HG03135 (cell line): ENCODE results near the gene SHE.
"Not testable (repeated sequence)": the region's sequence is repeated elsewhere in the genome, so short reads cannot be mapped to it uniquely, and the experiment has no call there.

Experiments used
- ATAC-seq: cut with Tn5 transposase; IDR thresholded peaks from one replicate; pipeline ENCODE4 v1.9.1; 2021; ENCODE audit warnings: mild to moderate bottlenecking, moderate library complexity; ENCODE audit not compliant: unreplicated experiment

SHE gene

DNA sequence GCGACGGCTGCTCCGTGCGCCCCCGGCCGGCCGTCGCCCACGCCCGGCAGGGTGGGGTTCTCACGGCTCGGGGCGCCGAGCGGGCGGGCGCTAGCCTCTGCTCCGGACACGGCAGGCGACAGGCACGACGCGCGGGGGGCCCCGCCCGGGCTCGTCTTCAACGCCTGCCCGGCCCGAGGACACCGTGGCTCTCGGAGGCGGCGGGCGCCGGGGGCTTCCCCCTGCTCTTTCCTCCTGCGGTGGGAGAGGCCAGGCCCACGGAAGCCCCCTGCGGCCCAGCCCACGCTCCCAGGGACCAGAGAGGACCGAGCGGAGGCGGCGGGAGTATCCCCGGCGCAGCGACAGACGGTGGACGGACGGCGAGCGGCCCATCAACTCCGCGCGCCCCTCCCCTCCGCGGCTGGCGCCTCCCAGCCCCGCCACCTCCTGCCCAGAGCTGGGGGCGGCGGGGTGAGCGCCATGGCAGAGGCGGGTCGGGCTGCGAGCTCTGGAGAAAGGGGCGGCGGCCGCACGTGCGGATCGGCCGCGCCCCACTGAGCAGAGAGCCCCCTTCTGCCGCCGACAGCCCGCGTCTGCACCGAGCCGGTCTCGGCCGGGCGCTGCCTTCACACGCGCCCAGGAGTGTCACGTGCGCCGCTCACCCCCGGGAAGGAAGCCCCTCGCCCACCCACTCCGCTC lies at the start of gene SHE, which contains the start of gene TDRD10:
TSS of gene SHE (minus strand) at position 347 of the 678 bp plus-strand sequence. CDS start 386 bp downstream, outside the sequence.
TSS of gene TDRD10 (plus strand) at position 154 of the 678 bp plus-strand sequence. CDS start 4,685 bp downstream, outside the sequence.
- ATAC-seq: no peak

GRCh38 chr1:154551474-154551873 lies 49.3 kb upstream of the SHE start:
- no peak for ATAC-seq

DNA sequence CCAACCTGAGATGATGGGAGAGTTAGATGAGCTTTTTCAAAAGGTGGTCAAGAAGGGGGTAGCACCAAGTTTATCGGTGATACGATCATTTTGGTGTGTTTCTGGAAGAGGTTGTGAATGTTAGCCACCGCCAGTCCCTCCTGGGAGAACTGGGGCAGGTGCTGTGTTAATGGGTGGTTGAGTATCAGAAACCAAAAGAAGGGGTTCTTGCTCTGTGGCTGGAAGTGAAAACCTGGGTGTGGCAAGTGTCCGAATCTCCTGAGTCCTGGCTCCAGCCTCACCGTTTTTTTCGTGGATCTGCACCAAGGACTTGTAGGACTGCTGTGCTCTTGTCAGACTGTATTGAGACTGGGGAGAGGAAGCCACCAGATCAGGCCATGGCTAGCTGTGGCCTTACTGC lies 48.4 kb upstream of the SHE start:
- no peak for ATAC-seq

GRCh38 chr1:154550070-154550469 lies 47.9 kb upstream of the SHE start:
- ATAC-seq: no peak

GRCh38 chr1:154549202-154549770 lies 47.1 kb upstream of the SHE start:
- ATAC-seq: no peak

DNA sequence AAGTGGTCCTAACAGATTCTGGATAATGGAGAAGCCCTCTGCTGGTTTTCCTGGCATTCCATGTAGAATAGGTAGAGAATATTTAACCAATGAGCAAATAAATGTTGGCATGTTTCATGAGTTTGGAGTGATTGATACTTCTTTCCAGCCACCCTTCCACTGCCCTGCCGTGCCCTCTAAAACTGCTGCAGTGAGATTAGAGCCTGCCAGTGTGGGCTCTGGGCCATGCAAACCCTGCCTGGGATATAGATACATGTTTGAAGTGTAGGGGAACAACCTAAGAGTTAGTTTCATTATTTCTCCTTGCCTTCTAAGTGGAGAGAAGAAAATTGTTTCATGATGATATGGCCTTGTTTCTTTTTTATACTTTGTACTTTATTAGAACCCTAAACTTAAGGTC lies 45.8 kb upstream of the SHE start:
- no peak for ATAC-seq

DNA sequence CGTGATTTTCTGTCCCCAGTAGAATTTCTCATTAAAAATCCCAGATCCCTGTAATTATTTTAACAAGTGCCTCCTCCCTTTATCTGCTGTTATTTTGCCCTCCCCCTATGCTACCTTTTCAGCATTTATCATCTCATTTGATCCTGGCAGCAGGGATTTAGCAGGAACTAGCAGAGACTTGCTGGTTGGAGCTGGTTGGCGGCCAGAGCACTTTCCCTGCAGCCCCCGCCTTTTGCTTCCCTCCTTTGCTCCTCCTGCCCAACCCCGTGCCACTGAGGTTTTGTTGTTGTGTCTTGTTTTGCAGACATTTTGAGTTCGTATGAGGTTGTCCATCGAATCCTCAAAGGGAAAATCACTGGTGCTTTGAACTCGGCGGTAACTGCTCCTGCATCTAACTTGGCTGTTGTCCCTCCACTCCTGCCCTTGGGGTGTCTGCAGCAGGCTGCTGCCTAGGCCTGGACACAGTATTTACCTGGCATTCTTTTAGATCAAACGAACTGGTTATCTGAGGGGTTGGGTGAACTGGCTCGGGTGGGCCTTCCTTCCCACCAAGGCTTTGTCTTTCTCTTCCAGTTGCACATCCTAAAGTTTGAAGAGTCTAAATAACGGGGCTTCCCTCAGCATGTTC lies 45.0 kb upstream of the SHE start:
- ATAC-seq: no peak

- no peak for ATAC-seq
Measured at GRCh38 chr1:154546264-154547063, 44.3 kb upstream of the SHE start.

DNA sequence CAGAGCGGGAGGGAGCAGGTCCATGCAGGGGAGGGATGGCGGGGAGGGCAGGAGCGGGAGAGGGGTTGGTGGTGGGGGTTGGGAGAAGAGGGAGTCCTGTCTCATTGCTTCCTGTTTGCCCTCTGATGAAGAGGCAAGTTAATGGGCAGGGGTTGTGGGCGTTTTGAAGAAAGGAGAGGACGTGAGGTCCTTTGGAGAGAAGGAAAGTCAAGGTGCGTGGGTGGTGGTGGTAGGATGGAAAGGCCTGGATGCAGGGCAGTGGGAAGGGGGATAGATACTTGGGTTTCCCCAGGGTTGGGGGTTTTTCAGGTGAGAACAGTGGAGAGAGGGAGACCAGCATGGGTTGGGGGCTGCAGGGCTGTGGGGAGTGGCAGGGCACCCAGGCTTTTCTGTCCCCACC lies 39.0 kb upstream of the SHE start:
- no peak for ATAC-seq

DNA sequence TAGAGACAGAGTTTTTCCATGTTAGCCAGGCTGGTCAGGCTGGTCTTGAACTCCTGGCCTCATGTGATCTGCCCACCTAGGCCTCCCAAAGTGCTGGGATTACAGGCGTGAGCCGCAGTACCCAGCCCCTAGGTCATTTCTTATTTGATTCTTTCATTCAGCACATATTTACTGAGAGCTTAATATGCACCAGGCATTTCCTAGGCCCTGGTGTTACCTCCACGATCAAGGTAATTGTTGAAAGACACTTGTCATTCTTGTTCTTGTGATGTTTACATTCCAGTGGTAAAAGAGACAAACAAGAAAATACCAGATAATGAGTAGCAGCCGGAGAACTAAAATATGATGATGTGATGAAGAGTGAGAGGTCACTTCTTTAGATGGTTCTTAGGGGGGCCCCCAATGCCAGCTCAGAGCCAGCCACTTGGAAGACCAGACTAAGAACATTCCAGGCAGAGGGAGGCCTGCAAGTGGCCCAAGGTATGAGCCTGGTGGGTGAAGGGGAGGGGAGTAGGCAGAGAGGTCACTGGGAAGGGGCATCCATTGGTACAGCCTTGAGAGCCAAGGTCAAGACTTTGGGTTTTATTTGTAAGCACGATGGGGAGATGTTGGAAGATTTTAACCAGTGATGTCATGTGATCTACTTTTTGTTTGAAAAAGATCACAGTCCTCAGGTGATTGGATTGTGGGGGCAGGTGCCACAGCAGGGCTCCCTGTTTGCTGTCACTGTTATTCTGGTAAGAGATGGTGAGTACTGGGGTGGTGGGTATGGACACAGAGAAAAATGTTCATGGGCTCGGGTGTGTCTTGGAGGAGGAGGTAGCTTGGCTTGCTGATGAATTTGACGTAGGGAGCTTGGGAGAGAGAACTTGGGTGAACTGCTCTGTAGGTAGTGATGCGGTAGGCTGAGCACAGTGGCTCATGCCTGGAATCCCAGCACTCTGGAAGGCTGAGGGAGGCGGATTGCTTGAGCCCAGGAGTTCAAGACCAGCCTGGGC lies 37.6 kb upstream of the SHE start:
- ATAC-seq: no peak

DNA sequence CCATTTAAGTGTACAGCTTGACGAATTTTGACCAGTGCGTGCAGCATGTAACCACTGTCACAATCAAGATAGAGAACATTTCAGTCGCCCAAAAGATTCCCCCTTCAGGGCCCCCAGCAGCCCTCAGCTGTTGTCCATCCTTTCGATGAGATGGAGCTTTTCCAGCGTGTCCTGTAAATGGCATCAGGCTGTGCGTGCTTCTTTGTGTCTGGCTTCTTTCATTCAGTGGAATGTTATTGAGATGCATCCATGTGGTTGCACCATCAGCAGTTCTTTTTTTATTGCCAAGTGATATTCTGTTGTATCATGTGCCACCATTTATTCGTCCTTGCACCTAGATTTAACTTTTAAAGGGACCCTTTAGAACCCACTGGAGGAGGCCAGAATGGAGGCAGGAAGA lies 34.4 kb upstream of the SHE start:
- ATAC-seq: no peak

GRCh38 chr1:154533952-154534844 lies 32.0 kb upstream of the SHE start:
- ATAC-seq: no peak

DNA sequence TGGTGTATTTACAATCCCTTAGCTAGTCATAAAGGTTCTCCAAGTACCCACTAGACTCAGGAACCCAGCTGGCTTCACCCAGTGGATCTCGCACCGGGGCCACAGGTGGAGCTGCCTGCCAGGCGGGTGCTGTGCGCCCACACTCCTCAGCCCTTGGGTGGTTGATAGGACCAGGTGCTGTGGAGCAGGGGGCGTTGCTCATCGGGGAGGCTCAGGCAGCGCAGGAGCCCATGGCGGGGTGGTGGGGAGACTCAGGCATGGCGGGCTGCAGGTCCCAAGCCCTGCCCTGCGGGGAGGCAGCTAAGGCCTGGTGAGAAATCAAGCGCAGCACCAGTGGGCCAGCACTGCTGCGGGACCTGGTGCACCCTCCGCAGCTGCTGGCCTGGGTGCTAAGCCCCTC lies 29.7 kb upstream of the SHE start:
- not testable (repeated sequence) for ATAC-seq

DNA sequence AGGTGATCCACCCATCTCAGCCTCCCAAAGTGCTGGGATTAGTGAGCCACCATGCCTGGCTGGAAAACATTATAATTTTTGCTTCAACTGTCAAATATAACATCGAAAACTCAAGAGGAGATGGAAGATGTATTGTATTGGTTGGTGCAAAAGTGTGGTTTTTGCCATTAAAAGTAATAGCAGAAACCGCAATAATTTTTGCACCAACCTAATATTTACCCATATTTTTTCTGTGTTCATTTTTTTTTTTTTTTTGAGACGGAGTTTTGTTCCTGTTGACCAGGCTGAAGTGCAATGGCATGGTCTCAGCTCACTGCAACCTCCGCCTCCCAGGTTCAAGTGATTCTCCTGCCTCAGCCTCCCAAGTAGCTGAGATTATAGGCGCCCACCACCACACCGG lies 27.1 kb upstream of the SHE start:
- no peak for ATAC-seq

GRCh38 chr1:154527192-154527591 lies 25.0 kb upstream of the SHE start:
- ATAC-seq: no peak

DNA sequence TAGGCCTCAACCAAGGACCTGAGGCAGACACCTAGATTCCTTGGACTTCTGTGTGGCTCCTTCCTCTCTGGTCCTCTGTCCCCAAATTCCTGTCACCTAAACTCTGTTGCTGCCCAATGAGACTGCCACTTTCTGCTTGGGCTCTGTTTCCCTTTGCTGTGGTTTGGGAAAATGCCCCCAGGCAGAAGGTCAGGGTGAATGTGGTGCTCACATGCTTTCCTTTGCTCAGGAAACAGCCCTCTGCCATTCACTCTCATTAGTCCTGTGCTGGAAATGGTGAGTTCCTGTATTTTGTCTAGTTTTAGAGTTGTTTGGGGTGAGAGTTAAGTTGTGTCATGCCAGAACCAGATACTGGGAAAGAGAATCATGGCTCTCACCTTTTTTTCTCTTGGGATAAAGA lies 22.7 kb upstream of the SHE start:
- ATAC-seq: no peak

- ATAC-seq: no peak
Measured at GRCh38 chr1:154521695-154522094, 19.5 kb upstream of the SHE start.

- ATAC-seq: no peak
Measured at GRCh38 chr1:154520333-154520732, 18.1 kb upstream of the SHE start.

DNA sequence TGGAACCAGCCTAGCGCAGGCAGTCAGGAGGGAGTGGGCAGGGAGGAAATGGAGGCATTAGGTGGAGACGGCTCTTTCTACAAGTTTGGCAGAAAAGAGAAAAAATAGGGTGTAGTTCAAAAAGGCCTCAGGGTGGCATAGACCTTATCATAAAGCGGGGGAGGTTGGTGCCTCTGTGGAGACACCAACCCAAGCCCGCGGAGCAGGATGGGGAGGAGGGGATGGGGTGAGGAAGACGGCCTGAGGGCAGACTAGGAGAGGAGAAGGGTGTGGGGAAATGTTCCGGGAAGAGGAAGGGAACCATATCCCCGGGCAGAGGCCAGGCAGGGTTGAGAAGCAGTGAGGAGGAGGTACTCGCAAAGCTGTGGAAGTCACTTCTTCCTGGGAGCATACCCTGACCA lies 17.4 kb upstream of the SHE start:
- ATAC-seq: no peak
